Measurements from ENCODE around the gene THG1L.
A peak's percentile ranks its signal among the peaks of the same experiment; 100 is the strongest.
"Not testable (repeated sequence)": the region's sequence is repeated elsewhere in the genome, so short reads cannot be mapped to it uniquely, and the experiment has no call there.

The THG1L gene

DNA sequence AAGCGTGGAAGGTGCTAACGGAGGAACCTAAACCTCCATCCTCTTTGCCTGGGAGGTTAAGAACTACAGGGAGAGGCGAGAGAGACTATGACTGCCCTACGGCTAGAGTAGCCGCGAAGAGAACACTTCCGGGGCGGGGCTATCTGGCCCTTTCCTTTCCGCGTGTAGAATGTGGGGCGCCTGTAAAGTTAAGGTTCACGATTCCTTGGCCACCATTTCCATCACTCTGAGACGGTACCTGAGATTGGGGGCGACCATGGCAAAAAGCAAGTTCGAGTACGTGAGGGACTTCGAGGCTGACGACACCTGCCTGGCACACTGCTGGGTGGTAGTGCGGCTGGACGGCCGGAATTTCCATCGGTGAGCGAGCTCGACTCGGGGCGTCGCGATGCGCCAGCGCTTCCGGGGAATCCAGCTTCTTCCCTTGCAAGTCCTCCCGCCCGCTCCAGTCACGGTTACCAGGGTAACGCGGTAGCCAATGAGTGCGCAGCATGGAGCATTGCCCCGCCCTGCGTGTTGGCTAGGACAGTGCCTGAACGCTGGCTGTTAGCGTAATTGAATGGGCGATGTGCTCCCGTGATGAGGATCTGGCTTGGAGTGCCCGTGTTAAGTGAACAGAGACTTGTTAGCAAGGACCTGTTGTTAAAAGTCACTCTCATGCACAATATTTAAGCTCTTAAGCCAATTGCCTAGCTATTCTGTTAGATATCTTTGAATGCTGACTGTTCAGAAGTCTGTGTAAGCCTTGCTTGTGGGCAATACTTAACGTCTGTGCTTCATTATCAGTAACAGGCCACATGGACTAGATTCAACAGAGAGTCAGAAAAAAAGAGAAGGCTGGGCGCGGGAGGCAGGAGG, at the start of gene THG1L:
THG1L (plus strand) TSS at position 149 of the 858 bp plus-strand sequence; CDS start at position 170, 21 bp downstream.
- peak within 1 kb of the TSS; percentile 94 for H3K27ac ChIP-seq (ENCODE audit: low read length)
- H3K4me3 ChIP-seq (ENCODE audit: low read depth in 1 of 2, low read length in 2 of 2): peak within 1 kb of the TSS; percentile 73 to 83
- H3K36me3 ChIP-seq (ENCODE audit: control insufficient read depth in 1 of 2, insufficient read depth in 2 of 2, low read length in 2 of 2): peaks cover 5 to 25% of the 10 kb centered on the region in 2 donors
- no peaks in the 10 kb centered on the region for H3K27me3 ChIP-seq (ENCODE audit: low read depth, low read length)
- no peaks in the 10 kb centered on the region for H3K9me3 ChIP-seq (ENCODE audit: control insufficient read depth in 1 of 2, low read length in 2 of 2)
- H3K4me1 ChIP-seq (ENCODE audit: control insufficient read depth in 1 of 2, insufficient read depth in 2 of 2, low read length in 2 of 2): peaks cover 0 to 9% of the 10 kb centered on the region in 2 donors

DNA sequence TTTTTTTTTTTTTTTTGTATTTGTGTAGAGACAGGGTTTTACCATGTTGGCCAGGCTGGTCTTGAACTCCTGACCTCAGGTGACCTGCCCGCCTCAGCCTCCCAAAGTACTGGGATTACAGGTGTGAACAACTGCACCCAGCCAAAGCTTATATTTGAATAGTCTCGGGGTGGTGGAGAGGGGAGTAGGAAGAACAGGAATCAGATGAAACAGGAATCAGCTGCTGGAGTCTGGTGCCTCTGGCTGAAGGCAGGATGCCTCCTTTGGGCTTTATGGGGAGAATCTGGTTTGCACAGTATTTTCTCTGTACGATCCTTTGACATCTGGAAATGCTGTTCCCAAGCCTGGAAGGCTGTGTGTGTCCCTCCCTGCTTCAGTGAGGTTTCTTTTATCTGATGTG, 49.0 kb upstream of the THG1L start:
- Histone ChIP-seq H3K27me3 (ENCODE audit: low read depth, low read length) (no peaks in the 10 kb centered on the region), H3K27ac (ENCODE audit: low read length) (no peak overlapping the region), H3K4me1 (ENCODE audit: control insufficient read depth in 1 of 2, insufficient read depth in 2 of 2, low read length in 2 of 2) (no peaks in the 10 kb centered on the region), H3K4me3 (ENCODE audit: low read depth in 1 of 2, low read length in 2 of 2) (no peak overlapping the region), H3K36me3 (ENCODE audit: control insufficient read depth in 1 of 2, insufficient read depth in 2 of 2, low read length in 2 of 2) (no peaks in the 10 kb centered on the region), H3K9me3 (ENCODE audit: control insufficient read depth in 1 of 2, low read length in 2 of 2) (no peaks in the 10 kb centered on the region)

DNA sequence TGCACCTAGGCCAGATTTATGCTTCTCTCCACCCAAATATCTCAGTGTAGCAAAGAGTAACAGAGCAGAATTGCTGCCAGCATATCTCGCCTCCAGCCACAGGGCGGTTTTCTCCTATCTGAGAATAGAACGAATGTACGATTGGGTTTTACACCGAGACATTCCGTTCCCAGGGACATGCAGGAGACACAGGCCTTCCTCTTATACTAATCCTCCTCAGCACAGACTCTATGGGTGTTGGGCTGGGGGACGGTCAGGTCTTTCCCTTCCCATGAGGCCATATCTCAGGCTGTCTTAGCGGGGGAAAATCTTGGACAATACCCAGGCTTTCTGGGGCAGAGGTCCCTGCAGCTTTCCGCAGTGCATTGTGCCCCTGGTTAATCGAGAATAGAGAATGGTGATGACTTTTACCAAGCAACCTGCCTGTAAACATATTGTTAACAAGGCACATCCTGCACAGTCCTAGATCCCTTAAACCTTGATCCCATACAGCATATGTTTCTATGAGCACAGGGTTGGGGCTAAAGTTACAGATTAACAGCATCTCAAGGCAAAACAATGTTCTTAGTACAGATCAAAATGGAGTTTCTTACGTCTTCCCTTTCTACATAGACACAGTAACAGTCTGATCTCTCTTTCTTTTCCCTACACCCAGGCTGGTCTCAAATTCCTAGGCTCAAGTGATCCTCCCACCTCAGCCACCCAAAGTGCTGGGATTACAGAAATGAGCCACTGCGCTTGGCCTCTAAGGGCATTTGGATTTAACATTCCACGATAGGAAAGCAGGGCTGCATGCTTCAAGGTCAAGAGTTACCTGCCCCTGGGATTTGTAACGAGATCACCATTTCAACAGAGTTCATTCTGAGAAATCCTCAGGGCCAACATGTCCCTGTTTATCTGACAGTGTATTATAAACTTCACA, 44.7 kb upstream of the THG1L start:
- not testable (repeated sequence) for H3K4me3 ChIP-seq (ENCODE audit: low read depth in 1 of 2, low read length in 2 of 2); H3K36me3 ChIP-seq (ENCODE audit: control insufficient read depth in 1 of 2, insufficient read depth in 2 of 2, low read length in 2 of 2); H3K9me3 ChIP-seq (ENCODE audit: control insufficient read depth in 1 of 2, low read length in 2 of 2); H3K4me1 ChIP-seq (ENCODE audit: control insufficient read depth in 1 of 2, insufficient read depth in 2 of 2, low read length in 2 of 2); H3K27me3 ChIP-seq (ENCODE audit: low read depth, low read length); H3K27ac ChIP-seq (ENCODE audit: low read length)

DNA sequence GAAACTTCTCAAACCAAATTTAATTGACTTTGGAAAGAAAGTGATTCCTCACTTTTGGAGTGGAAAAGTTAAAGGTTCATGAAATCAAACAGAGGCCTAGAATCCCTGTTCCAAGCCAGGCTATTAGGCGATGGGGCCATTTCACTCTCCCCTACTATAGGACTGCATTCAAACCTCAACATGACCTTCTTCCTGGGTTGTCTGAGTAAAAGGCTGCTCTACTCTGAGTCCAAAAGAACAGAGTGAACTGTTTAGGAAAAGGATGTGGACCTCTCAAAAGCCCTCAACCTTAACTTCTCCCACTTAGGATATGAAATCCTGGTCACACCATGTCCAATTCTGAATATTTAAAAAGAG, 44.0 kb upstream of the THG1L start:
- H3K27ac ChIP-seq (ENCODE audit: low read length): no peak overlapping the region
- no peaks in the 10 kb centered on the region for H3K4me1 ChIP-seq (ENCODE audit: control insufficient read depth in 1 of 2, insufficient read depth in 2 of 2, low read length in 2 of 2)
- no peaks in the 10 kb centered on the region for H3K9me3 ChIP-seq (ENCODE audit: control insufficient read depth in 1 of 2, low read length in 2 of 2)
- H3K4me3 ChIP-seq (ENCODE audit: low read depth in 1 of 2, low read length in 2 of 2): no peak overlapping the region
- no peaks in the 10 kb centered on the region for H3K27me3 ChIP-seq (ENCODE audit: low read depth, low read length)
- H3K36me3 ChIP-seq (ENCODE audit: control insufficient read depth in 1 of 2, insufficient read depth in 2 of 2, low read length in 2 of 2): no peaks in the 10 kb centered on the region

DNA sequence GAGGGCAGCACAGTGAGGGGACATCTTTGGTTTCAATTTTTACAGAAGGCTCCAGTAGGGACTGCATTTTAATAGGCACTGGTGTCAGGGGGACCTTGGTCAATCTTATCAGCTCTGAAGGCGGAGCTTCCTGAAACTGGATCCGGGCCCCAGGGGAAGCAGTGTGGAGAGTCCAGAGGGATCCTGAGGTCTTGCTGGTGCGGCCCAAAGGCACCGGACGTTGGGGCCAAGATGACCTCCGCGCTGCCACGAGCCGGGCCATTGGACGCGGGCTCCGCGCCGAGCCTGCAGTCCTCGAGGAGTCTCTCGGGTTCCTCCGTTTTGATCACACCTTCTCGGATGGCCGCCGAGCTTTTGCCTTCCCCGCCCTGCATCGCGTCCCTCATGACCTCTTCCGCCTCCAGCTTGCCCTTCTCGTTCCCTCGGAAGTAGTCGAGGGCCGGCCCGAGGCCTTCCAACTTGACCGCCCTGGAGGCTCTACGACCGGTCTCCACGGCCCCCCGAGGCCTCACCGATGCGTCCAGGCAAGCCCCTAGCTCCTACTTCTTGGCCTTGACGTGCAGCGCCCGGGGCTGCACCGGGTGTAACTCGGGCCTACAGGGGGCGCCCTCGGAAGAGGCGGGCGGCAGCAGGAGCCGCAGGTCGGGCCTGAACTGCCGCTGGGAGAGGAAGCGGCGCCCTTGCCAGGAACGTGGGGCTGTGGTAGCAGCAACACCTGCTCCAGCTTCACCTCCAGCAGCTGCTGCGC, 41.1 kb upstream of the THG1L start:
- Histone ChIP-seq H3K27me3 (ENCODE audit: low read depth, low read length) (no peaks in the 10 kb centered on the region), H3K4me1 (ENCODE audit: control insufficient read depth in 1 of 2, insufficient read depth in 2 of 2, low read length in 2 of 2) (no peaks in the 10 kb centered on the region), H3K27ac (ENCODE audit: low read length) (no peak overlapping the region), H3K36me3 (ENCODE audit: control insufficient read depth in 1 of 2, insufficient read depth in 2 of 2, low read length in 2 of 2) (no peaks in the 10 kb centered on the region), H3K4me3 (ENCODE audit: low read depth in 1 of 2, low read length in 2 of 2) (peak overlapping the region in 1 of 2 donors; percentile 34), H3K9me3 (ENCODE audit: control insufficient read depth in 1 of 2, low read length in 2 of 2) (no peaks in the 10 kb centered on the region)

DNA sequence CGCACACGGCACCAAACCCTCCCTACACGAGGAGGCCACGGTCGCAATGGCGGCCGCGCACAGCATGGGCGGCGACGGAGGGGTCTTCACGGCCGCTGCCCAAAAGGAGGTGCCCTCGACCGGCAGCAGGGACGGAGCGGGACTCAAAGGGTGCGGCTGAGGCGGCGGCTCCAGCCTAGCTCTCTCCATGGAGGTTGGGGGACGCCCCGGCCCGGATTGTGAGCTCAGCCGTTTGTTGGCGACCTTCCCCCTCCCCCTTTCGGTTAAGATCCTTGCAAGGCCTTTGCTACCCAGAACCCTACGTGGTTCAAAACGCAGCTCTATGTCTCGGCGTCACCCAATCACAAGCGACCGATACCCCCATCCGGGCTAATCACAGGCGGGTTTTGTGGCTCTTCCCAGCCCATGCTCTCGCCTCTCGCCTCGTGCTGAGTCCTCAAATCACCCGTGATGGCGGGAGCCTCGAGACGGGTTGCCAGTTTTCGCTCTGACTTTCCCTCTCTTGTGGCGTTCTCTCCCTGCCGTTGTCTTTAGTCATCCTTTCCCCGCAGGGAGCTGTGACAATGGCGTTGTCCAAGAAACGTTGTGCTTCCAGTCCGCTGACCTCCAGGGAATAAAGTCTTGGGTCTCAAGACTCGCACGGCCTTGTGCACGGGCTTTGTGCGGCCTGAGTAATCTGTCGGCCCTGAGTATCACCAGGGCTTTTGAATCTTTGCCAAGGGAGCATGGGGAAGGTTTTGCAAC, 40.4 kb upstream of the THG1L start:
- no peaks in the 10 kb centered on the region for H3K4me1 ChIP-seq (ENCODE audit: control insufficient read depth in 1 of 2, insufficient read depth in 2 of 2, low read length in 2 of 2)
- H3K36me3 ChIP-seq (ENCODE audit: control insufficient read depth in 1 of 2, insufficient read depth in 2 of 2, low read length in 2 of 2): no peaks in the 10 kb centered on the region
- no peaks in the 10 kb centered on the region for H3K27me3 ChIP-seq (ENCODE audit: low read depth, low read length)
- no peak overlapping the region for H3K27ac ChIP-seq (ENCODE audit: low read length)
- H3K9me3 ChIP-seq (ENCODE audit: control insufficient read depth in 1 of 2, low read length in 2 of 2): no peaks in the 10 kb centered on the region
- peak overlapping the region in 1 of 2 donors; percentile 34 for H3K4me3 ChIP-seq (ENCODE audit: low read depth in 1 of 2, low read length in 2 of 2)

DNA sequence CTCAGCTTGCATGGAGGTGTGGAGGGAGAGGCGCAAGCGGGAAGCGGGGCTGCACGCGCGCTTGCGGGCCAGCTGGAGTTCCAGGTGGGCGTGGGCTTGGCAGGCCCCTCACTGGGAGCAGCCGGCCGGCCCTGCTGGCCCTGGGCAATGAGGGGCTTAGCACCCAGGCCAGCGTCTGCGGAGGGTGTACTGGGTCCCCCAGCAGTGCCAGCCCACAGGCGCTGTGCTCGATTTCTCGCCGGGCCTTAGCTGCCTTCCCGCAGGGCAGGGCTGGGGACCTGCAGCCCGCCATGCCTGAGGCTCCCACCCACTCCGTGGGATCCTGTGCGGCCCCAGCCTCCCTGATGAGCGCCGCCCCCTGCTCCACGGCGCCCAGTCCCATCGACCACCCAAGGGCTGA, 37.4 kb upstream of the THG1L start:
- H3K4me3 ChIP-seq (ENCODE audit: low read depth in 1 of 2, low read length in 2 of 2); H3K4me1 ChIP-seq (ENCODE audit: control insufficient read depth in 1 of 2, insufficient read depth in 2 of 2, low read length in 2 of 2); H3K36me3 ChIP-seq (ENCODE audit: control insufficient read depth in 1 of 2, insufficient read depth in 2 of 2, low read length in 2 of 2); H3K27me3 ChIP-seq (ENCODE audit: low read depth, low read length); H3K27ac ChIP-seq (ENCODE audit: low read length); H3K9me3 ChIP-seq (ENCODE audit: control insufficient read depth in 1 of 2, low read length in 2 of 2): not testable (repeated sequence)

DNA sequence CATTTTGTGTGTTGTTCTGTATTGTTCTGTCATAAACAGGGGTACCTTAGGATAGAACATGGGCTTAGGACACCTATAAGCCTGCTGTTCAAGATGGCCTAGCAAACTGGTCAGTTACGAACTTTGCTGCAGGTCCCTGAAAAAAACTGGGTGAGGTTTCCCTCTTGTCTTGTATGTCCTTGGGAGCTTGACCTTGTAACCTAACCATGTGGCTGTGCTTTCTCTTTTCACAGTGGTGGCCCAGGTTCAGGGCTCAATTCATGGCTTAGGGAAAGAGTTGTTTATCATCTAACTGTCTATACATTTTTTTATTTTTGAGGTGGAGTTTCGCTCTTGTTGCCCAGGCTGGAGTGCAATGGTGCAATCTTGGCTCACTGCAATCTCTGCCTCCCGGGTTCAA, 35.1 kb upstream of the THG1L start:
- not testable (repeated sequence) for H3K4me1 ChIP-seq (ENCODE audit: control insufficient read depth in 1 of 2, insufficient read depth in 2 of 2, low read length in 2 of 2); H3K27me3 ChIP-seq (ENCODE audit: low read depth, low read length); H3K27ac ChIP-seq (ENCODE audit: low read length); H3K9me3 ChIP-seq (ENCODE audit: control insufficient read depth in 1 of 2, low read length in 2 of 2); H3K36me3 ChIP-seq (ENCODE audit: control insufficient read depth in 1 of 2, insufficient read depth in 2 of 2, low read length in 2 of 2); H3K4me3 ChIP-seq (ENCODE audit: low read depth in 1 of 2, low read length in 2 of 2)

DNA sequence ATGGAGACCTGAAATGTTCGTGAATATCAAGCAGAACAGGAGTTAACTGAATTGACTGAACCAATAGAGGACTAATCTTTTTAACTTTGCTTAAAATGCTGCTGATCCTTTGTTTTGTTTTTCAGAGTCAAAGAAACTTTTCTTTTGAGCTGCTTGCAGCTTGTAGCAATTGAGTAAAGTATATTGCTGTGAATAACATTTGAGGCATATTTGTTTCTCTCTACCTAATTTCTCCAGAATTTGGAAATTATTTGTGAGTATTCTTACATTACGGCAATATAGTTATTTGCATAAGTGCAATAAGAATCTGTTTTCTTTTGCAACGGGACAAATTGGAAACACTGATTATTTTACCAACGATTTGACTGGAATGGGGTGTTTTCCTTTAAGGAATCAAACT, 32.5 kb upstream of the THG1L start:
- not testable (repeated sequence) for H3K36me3 ChIP-seq (ENCODE audit: control insufficient read depth in 1 of 2, insufficient read depth in 2 of 2, low read length in 2 of 2); H3K4me1 ChIP-seq (ENCODE audit: control insufficient read depth in 1 of 2, insufficient read depth in 2 of 2, low read length in 2 of 2); H3K27ac ChIP-seq (ENCODE audit: low read length); H3K9me3 ChIP-seq (ENCODE audit: control insufficient read depth in 1 of 2, low read length in 2 of 2); H3K27me3 ChIP-seq (ENCODE audit: low read depth, low read length); H3K4me3 ChIP-seq (ENCODE audit: low read depth in 1 of 2, low read length in 2 of 2)

DNA sequence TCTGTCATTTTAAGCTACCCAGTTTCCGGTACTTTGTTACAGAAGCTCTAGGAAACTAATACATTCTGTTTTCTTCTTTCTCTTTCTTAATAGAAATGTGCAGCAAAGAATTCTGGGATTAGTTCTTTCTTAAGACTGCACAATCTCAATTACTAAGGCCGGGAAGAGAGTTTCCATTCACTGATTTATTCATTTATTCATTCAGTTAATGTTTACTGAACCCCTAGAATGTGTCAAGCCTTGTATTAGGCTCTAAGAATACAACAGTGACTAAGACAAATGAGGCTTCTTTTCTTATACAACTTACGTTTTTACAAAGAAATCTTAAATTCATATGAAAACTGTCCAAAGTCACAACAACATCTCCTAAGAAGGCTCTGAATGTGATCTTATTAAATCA, 27.5 kb upstream of the THG1L start:
- Histone ChIP-seq H3K36me3 (ENCODE audit: control insufficient read depth in 1 of 2, insufficient read depth in 2 of 2, low read length in 2 of 2) (no peaks in the 10 kb centered on the region), H3K4me1 (ENCODE audit: control insufficient read depth in 1 of 2, insufficient read depth in 2 of 2, low read length in 2 of 2) (no peaks in the 10 kb centered on the region), H3K27ac (ENCODE audit: low read length) (no peak overlapping the region)

More for the DNA sequence above, 27.5 kb upstream of the THG1L start:
- Histone ChIP-seq H3K27me3 (ENCODE audit: low read depth, low read length) (no peaks in the 10 kb centered on the region), H3K9me3 (ENCODE audit: control insufficient read depth in 1 of 2, low read length in 2 of 2) (peaks cover 0 to 6% of the 10 kb centered on the region in 2 donors), H3K4me3 (ENCODE audit: low read depth in 1 of 2, low read length in 2 of 2) (no peak overlapping the region)

Measured in muscle layer of duodenum (tissue), 2 donors.